SK-N-SH (cell line): ENCODE measurements around the gene MAP4K4. TPM values are rescaled to one million over a fixed set of nuclear protein-coding genes. Genes with fewer than 3 reads are reported as not detected.

Experiments used
- CTCF ChIA-PET: fragments of 300-600, 350-600 bp; formaldehyde crosslinking; extraction: SDS; loops from one replicate; lab custom pipeline; 2021; lab: Yijun Ruan, JAX
- POLR2A ChIA-PET: fragments of 350-600 bp; sonication (Branson Sonifier 250); formaldehyde crosslinking; extraction: SDS; loops from one replicate; lab custom pipeline; 2020; ENCODE audit warnings: antibody characterized with exemption, inconsistent platforms; lab: Yijun Ruan, JAX
- DNase-seq: peaks from one replicate; pipeline ENCODE4 v3.0.0; 2012
- H2AFZ ChIP-seq: fragments of 200-600 bp; sonication (generic); 2 replicates; pipeline ENCODE4 v1.8.1; 2016; ENCODE audit warnings: antibody characterized with exemption, mild to moderate bottlenecking, low read depth
- H3F3A ChIP-seq: fragments of 200-600 bp; sonication (generic); replicated peaks from 2 replicates; pipeline ENCODE3; 2016; ENCODE audit warnings: antibody characterized with exemption, mild to moderate bottlenecking; ENCODE audit not compliant: insufficient read depth
- H3K27ac ChIP-seq, 2 experiments: fragments of 200-500 bp in 1 of 2; fragments of 200-600 bp in 1 of 2; sonication (Bioruptor generic) in 1 of 2; sonication (generic), shearing (Covaris generic) in 1 of 2; 2 replicates each; pipeline versions ENCODE4 v1.5.1 to v1.6.1; 2014 to 2016; ENCODE audit warnings: low read depth in 2 of 2, inconsistent platforms in 1 of 2, low read length in 1 of 2, mild to moderate bottlenecking in 1 of 2, mixed read lengths in 1 of 2
- H3K27me3 ChIP-seq: fragments of 200-600 bp; sonication (generic), shearing (Covaris generic); 2 replicates; pipeline ENCODE4 v1.6.1; 2016; ENCODE audit warnings: mixed run types; ENCODE audit not compliant: insufficient read depth
- H3K36me3 ChIP-seq, 2 experiments: fragments of 200-500 bp in 1 of 2; fragments of 200-600 bp in 1 of 2; sonication (Bioruptor generic) in 1 of 2; sonication (generic) in 1 of 2; replicated peaks in 1 of 2; 2 replicates each; pipeline versions ENCODE3 to v1.5.1; 2014 to 2016; ENCODE audit warnings: low read length in 1 of 2, mild to moderate bottlenecking in 1 of 2; ENCODE audit not compliant: insufficient read depth in 2 of 2, control insufficient read depth in 1 of 2
- H3K4me1 ChIP-seq, 2 experiments: fragments of 200-500 bp in 1 of 2; fragments of 200-600 bp in 1 of 2; sonication (Bioruptor generic) in 1 of 2; sonication (generic), shearing (Covaris generic) in 1 of 2; 2 replicates each; pipeline versions ENCODE4 v1.5.1 to v1.6.1; 2014 to 2016; ENCODE audit warnings: low read depth in 1 of 2, low read length in 1 of 2, mixed run types in 1 of 2; ENCODE audit not compliant: insufficient read depth in 2 of 2, control insufficient read depth in 1 of 2
- H3K4me2 ChIP-seq: fragments of 200-600 bp; sonication (generic), shearing (Covaris generic); 2 replicates; pipeline ENCODE4 v1.6.1; 2017; ENCODE audit warnings: mixed run types
- H3K4me3 ChIP-seq, 2 experiments: fragments of 200-500 bp in 1 of 2; fragments of 200-600 bp in 1 of 2; sonication (Bioruptor generic) in 1 of 2; sonication (generic), shearing (Covaris generic) in 1 of 2; 2 replicates each; pipeline versions ENCODE4 v1.5.1 to v1.8.1; 2014 to 2016; ENCODE audit warnings: low read depth in 2 of 2, inconsistent platforms in 1 of 2, low read length in 1 of 2, mild to moderate bottlenecking in 1 of 2, mixed read lengths in 1 of 2, moderate library complexity in 1 of 2
- H3K79me2 ChIP-seq: fragments of 200-600 bp; sonication (generic); 2 replicates; pipeline ENCODE4 v1.8.1; 2017; ENCODE audit warnings: mild to moderate bottlenecking; ENCODE audit not compliant: insufficient read depth
- H3K9ac ChIP-seq: fragments of 200-600 bp; sonication (generic); 2 replicates; pipeline ENCODE4 v1.6.1; 2017; ENCODE audit warnings: mixed run types
- H3K9me2 ChIP-seq: fragments of 200-600 bp; sonication (generic); 2 replicates; pipeline ENCODE4 v1.6.1; 2017; ENCODE audit warnings: mixed run types
- H3K9me3 ChIP-seq: fragments of 200-600 bp; sonication (generic); 2 replicates; pipeline ENCODE4 v1.6.1; 2017; ENCODE audit warnings: mixed run types, mild to moderate bottlenecking, moderate library complexity
- H4K20me1 ChIP-seq: fragments of 200-600 bp; sonication (generic); 2 replicates; pipeline ENCODE4 v1.6.1; 2017; ENCODE audit warnings: mild to moderate bottlenecking, mixed run types; ENCODE audit not compliant: insufficient read depth
- CTCF ChIP-seq: fragments of 200-600 bp; sonication (generic); IDR thresholded peaks from 2 replicates; pipeline ENCODE4 v1.6.1; 2017; ENCODE audit warnings: antibody characterized with exemption, mild to moderate bottlenecking, moderate library complexity
- ELF1 ChIP-seq: IDR thresholded peaks from 2 replicates; pipeline ENCODE4 v1.4.0; 2012
- EP300 ChIP-seq, 2 experiments: IDR thresholded peaks; 2 replicates each; pipeline versions ENCODE4 v1.4.0 to v1.6.1; 2012; ENCODE audit warnings: borderline replicate concordance in 1 of 2, low read depth in 1 of 2, low read length in 1 of 2
- EZH2phosphoT487 ChIP-seq: fragments of 200-600 bp; sonication (generic); IDR thresholded peaks from 2 replicates; pipeline ENCODE4 v1.6.1; 2017; ENCODE audit warnings: low read depth, mixed run types, mild to moderate bottlenecking, antibody characterized with exemption, moderate library complexity, borderline replicate concordance
- FOSL2 ChIP-seq: IDR thresholded peaks from 2 replicates; pipeline ENCODE4 v1.4.0; 2012; ENCODE audit warnings: low read depth, mild to moderate bottlenecking, moderate library complexity, borderline replicate concordance
- FOXJ3 ChIP-seq: sonication (generic); formaldehyde crosslinking; IDR thresholded peaks from 2 replicates; pipeline ENCODE4 v1.5.1; 2020; ENCODE audit warnings: mild to moderate bottlenecking, missing genetic modification reagents
- FOXM1 ChIP-seq: IDR thresholded peaks from 2 replicates; pipeline ENCODE4 v1.4.0; 2012; ENCODE audit warnings: low read depth, mild to moderate bottlenecking
- MEF2A ChIP-seq: IDR thresholded peaks from 2 replicates; pipeline ENCODE4 v1.4.0; 2012; ENCODE audit warnings: low read depth, borderline replicate concordance
- MXI1 ChIP-seq: IDR thresholded peaks from 2 replicates; pipeline ENCODE4 v1.6.1; 2012; ENCODE audit warnings: mild to moderate bottlenecking, low read depth, low read length, improper control_type of control experiment
- NFIC ChIP-seq: IDR thresholded peaks from 2 replicates; pipeline ENCODE4 v1.4.0; 2012; ENCODE audit warnings: borderline replicate concordance
- NRF1 ChIP-seq: IDR thresholded peaks from 2 replicates; pipeline ENCODE4 v1.6.1; 2012; ENCODE audit warnings: low read depth, mild to moderate bottlenecking, low read length
- POLR2AphosphoS5 ChIP-seq: IDR thresholded peaks from 2 replicates; pipeline ENCODE4 v1.6.1; 2012; ENCODE audit warnings: low read depth, low read length
- RAD21 ChIP-seq: IDR thresholded peaks from 2 replicates; pipeline ENCODE4 v1.6.1; 2012; ENCODE audit warnings: mild to moderate bottlenecking, low read length
- RFX5 ChIP-seq: IDR thresholded peaks from 2 replicates; pipeline ENCODE4 v1.6.1; 2012; ENCODE audit warnings: mild to moderate bottlenecking, improper control_type of control experiment, low read length
- RXRA ChIP-seq: IDR thresholded peaks from 2 replicates; pipeline ENCODE4 v1.4.0; 2012; ENCODE audit warnings: low read depth, mild to moderate bottlenecking, borderline replicate concordance
- SIN3A ChIP-seq: IDR thresholded peaks from 2 replicates; pipeline ENCODE4 v1.6.1; 2012; ENCODE audit warnings: low read depth, mild to moderate bottlenecking, low read length, moderate library complexity, borderline replicate concordance
- USF2 ChIP-seq: fragments of 150-350 bp; IDR thresholded peaks from 2 replicates; pipeline ENCODE4 v1.6.1; 2017; ENCODE audit warnings: antibody characterized with exemption, low read length, low read depth, borderline replicate concordance
- YY1 ChIP-seq: IDR thresholded peaks from 2 replicates; pipeline ENCODE4 v1.4.0; 2012; ENCODE audit warnings: low read depth, mild to moderate bottlenecking
- ZBTB33 ChIP-seq: IDR thresholded peaks from 2 replicates; pipeline ENCODE4 v1.4.0; 2012; ENCODE audit warnings: low read depth, borderline replicate concordance
- WGBS: methylation state at CpG from one replicate; pipeline ENCODE4 v1.1.6; 2017; ENCODE audit warnings: low lambda C conversion rate; 5-methylcytosine and 5-hydroxymethylcytosine counted together
- polyA plus RNA-seq, 3 experiments: library from polyadenylated mRNA; depleted of rRNA; stranded (reverse); fragments of >200 nt; gene quantifications; 2 replicates each; pipeline ENCODE4 v1.2.3, GENCODE V29; 2012
- TF ChIP-seq, protein P1 (sequence below): fragments of 150-350 bp; IDR thresholded peaks from 2 replicates; pipeline ENCODE4 v1.6.1; 2016; ENCODE audit warnings: mild to moderate bottlenecking, low read depth, low read length

Gene MAP4K4
- polyA plus RNA-seq, 1 of the 3 experiments (the other 2 are of a cell fraction) = 72.9 TPM

GRCh38 chr2:101725515-101726192, 28.1 kb downstream of the MAP4K4 start:
- Histone ChIP-seq H3K4me2 (no peak overlapping the region), H3K79me2 (peaks cover 100% of the 10 kb centered on the region), H3K36me3 (peaks cover 0 to 10% of the 10 kb centered on the region in 2 experiments), H3K4me1 (peaks cover 6 to 10% of the 10 kb centered on the region in 2 experiments; a peak in 3 of 4 replicates), H3K27ac (no peak overlapping the region), H3K27me3 (no peaks in the 10 kb centered on the region), H2AFZ (no peak overlapping the region), H3F3A (peaks cover 11% of the 10 kb centered on the region), H3K9me2 (no peaks in the 10 kb centered on the region), H3K9ac (no peak overlapping the region), H3K4me3 (no peak overlapping the region), H3K9me3 (no peaks in the 10 kb centered on the region), H4K20me1 (peaks cover 100% of the 10 kb centered on the region)
- WGBS = 95% methylated on average over 5 of the region's 5 CpGs
- TF ChIP-seq EP300 (IDR thresholded peaks at IDR 0.05; ENCODE audit: borderline replicate concordance in 1 of 2, low read depth in 1 of 2, low read length in 1 of 2) = no peak
- TF ChIP-seq, protein P1, sequence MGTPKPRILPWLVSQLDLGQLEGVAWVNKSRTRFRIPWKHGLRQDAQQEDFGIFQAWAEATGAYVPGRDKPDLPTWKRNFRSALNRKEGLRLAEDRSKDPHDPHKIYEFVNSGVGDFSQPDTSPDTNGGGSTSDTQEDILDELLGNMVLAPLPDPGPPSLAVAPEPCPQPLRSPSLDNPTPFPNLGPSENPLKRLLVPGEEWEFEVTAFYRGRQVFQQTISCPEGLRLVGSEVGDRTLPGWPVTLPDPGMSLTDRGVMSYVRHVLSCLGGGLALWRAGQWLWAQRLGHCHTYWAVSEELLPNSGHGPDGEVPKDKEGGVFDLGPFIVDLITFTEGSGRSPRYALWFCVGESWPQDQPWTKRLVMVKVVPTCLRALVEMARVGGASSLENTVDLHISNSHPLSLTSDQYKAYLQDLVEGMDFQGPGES = no peak
- no peak for TF ChIP-seq RAD21
- no peak for TF ChIP-seq RFX5
- TF ChIP-seq MXI1 = no peak
- no peak for TF ChIP-seq EZH2phosphoT487
- TF ChIP-seq RXRA = no peak
- no peak for TF ChIP-seq MEF2A
- TF ChIP-seq POLR2AphosphoS5 = no peak
- TF ChIP-seq FOXJ3 (CRISPR knock-in tag) = no peak
- TF ChIP-seq YY1 = no peak
- no peak for TF ChIP-seq SIN3A
- no peak for TF ChIP-seq USF2
- TF ChIP-seq CTCF = no peak
- no peak for TF ChIP-seq FOXM1
- TF ChIP-seq ELF1 = no peak
- no peak for TF ChIP-seq FOSL2
- no peak for TF ChIP-seq ZBTB33
- TF ChIP-seq NFIC = no peak
- TF ChIP-seq NRF1 = no peak
- no peak for DNase-seq
- ChIA-PET CTCF (interaction anchor here (0.8 to 1.1 kb wide), 2 partner anchors 11 to 22 kb away, joined by 3 to 4 read pairs; no protein-coding TSS in a partner anchor), POLR2A (no interaction called here)
